ENCODE measurements around the gene SERPINA10.

SERPINA10 gene

GRCh38 chr14:94329857-94330256 is 36.8 kb upstream of the SERPINA10 start:
- Histone ChIP-seq H3F3A (ENCODE audit: control insufficient read depth, insufficient read depth) (no peaks in the 10 kb centered on the region), H3K4me1 (ENCODE audit: control insufficient read depth, low read length) (no peaks in the 10 kb centered on the region), H3K4me3 (ENCODE audit: low read length) (no peak overlapping the region), H3K9me3 (ENCODE audit: control insufficient read depth, insufficient read depth, low read length) (no peaks in the 10 kb centered on the region), H3K27ac (ENCODE audit: low read depth, low read length) (no peak overlapping the region), H3K36me3 (ENCODE audit: control insufficient read depth, low read length) (no peaks in the 10 kb centered on the region), H4K20me1 (ENCODE audit: control insufficient read depth, insufficient read depth, low read depth, low read length) (no peaks in the 10 kb centered on the region), H3K9me2 (replicated peaks; ENCODE audit: control insufficient read depth, low read length) (no peaks in the 10 kb centered on the region), H3K4me2 (ENCODE audit: low read length) (no peak overlapping the region), H3K27me3 (ENCODE audit: control insufficient read depth, low read length) (peaks cover 14% of the 10 kb centered on the region), H3K79me2 (ENCODE audit: control insufficient read depth, low read length) (no peaks in the 10 kb centered on the region)
- TF ChIP-seq CTCF (IDR thresholded peaks at IDR 0.05; ENCODE audit: low read depth, low read length, poor library complexity, severe bottlenecking): no peak
- no peak for TF ChIP-seq EZH2phosphoT487 (IDR thresholded peaks at IDR 0.05; ENCODE audit: borderline replicate concordance, low read length)

GRCh38 chr14:94328196-94328595 is 35.1 kb upstream of the SERPINA10 start:
- no peaks in the 10 kb centered on the region for H3K9me3 ChIP-seq (ENCODE audit: control insufficient read depth, insufficient read depth, low read length)
- no peaks in the 10 kb centered on the region for H4K20me1 ChIP-seq (ENCODE audit: control insufficient read depth, insufficient read depth, low read depth, low read length)
- 0 out of 2 replicates have a peak, but pooled peaks cover 5% of the 10 kb centered on the region for H3K27me3 ChIP-seq (ENCODE audit: control insufficient read depth, low read length)
- no peaks in the 10 kb centered on the region for H3K4me1 ChIP-seq (ENCODE audit: control insufficient read depth, low read length)
- no peaks in the 10 kb centered on the region for H3F3A ChIP-seq (ENCODE audit: control insufficient read depth, insufficient read depth)
- TF ChIP-seq EZH2phosphoT487 (IDR thresholded peaks at IDR 0.05; ENCODE audit: borderline replicate concordance, low read length) (no peak), CTCF (IDR thresholded peaks at IDR 0.05; ENCODE audit: low read depth, low read length, poor library complexity, severe bottlenecking) (no peak)
- no peak overlapping the region for H3K27ac ChIP-seq (ENCODE audit: low read depth, low read length)
- no peak overlapping the region for H3K4me2 ChIP-seq (ENCODE audit: low read length)
- no peaks in the 10 kb centered on the region for H3K79me2 ChIP-seq (ENCODE audit: control insufficient read depth, low read length)
- no peak overlapping the region for H3K4me3 ChIP-seq (ENCODE audit: low read length)
- no peaks in the 10 kb centered on the region for H3K36me3 ChIP-seq (ENCODE audit: control insufficient read depth, low read length)
- H3K9me2 ChIP-seq (replicated peaks; ENCODE audit: control insufficient read depth, low read length): no peaks in the 10 kb centered on the region

DNA sequence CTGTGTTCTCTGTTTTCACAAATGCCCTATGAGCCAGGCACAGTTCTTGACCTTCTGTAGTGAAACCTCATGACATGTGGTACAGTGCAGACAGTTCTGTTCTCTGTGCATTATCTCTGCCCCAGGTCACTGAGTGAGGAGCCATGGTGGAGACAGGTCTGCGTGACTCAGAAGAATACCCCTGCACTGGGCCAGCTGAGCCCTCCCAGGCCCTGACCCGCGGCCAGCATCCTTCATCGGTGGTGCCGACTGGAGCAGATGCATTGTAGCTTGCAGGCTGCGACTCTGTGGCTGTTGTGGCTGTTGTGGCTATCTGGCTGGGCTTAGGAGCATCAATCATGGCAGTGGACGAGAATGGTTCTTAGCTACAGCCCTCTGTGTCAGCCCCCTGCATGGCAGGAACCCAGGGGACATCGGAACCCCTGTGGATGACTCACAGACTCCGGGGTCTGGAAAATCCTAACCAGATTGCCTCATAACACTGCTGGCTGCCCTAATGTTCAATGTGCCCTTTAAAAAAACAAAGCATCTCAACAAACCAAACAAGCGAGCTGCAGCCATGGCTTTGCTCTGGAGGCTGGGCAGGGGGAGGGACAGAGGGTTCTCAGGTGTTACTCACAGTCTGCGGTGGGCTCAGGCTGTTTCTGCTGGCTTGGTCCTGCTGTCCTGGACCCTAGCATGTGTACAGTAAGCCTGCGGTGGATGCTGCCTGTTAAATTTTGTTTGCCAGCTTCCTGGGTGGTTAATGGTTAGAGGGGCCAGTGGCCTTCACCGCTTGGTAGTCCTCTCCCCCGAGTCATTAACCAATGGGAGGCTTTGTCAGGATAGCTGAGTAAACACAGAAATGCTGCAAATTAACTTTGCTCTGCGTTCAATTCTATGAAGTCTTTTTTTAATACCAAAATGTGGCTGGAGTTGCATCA is 29.8 kb upstream of the SERPINA10 start, which contains the start of gene SERPINA6:
Gene SERPINA6, minus strand, starts transcription at position 689 of the 923 bp plus-strand sequence. CDS start 8,688 bp downstream, outside the sequence.
- H3K4me1 ChIP-seq (ENCODE audit: control insufficient read depth, low read length): no peaks in the 10 kb centered on the region
- H3K27me3 ChIP-seq (ENCODE audit: control insufficient read depth, low read length): no peaks in the 10 kb centered on the region
- H3K27ac ChIP-seq (ENCODE audit: low read depth, low read length): no peak within 1 kb of the TSS

More for the DNA sequence above, 29.8 kb upstream of the SERPINA10 start, which contains the start of gene SERPINA6:
- no peak within 1 kb of the TSS for H3K4me2 ChIP-seq (ENCODE audit: low read length)
- no peak within 1 kb of the TSS for H3K4me3 ChIP-seq (ENCODE audit: low read length)
- H4K20me1 ChIP-seq (ENCODE audit: control insufficient read depth, insufficient read depth, low read depth, low read length): no peaks in the 10 kb centered on the region
- no peaks in the 10 kb centered on the region for H3K36me3 ChIP-seq (ENCODE audit: control insufficient read depth, low read length)
- no peaks in the 10 kb centered on the region for H3K9me2 ChIP-seq (replicated peaks; ENCODE audit: control insufficient read depth, low read length)
- H3K9me3 ChIP-seq (ENCODE audit: control insufficient read depth, insufficient read depth, low read length): no peaks in the 10 kb centered on the region
- TF ChIP-seq CTCF (IDR thresholded peaks at IDR 0.05; ENCODE audit: low read depth, low read length, poor library complexity, severe bottlenecking) (no peak), EZH2phosphoT487 (IDR thresholded peaks at IDR 0.05; ENCODE audit: borderline replicate concordance, low read length) (no peak)
- H3F3A ChIP-seq (ENCODE audit: control insufficient read depth, insufficient read depth): no peaks in the 10 kb centered on the region
- H3K79me2 ChIP-seq (ENCODE audit: control insufficient read depth, low read length): no peaks in the 10 kb centered on the region

Measured in DOHH2 (cell line).